ENCODE data around the gene RIC3.
A peak's percentile ranks its signal among the peaks of the same experiment; 100 is the strongest.

Gene RIC3

DNA sequence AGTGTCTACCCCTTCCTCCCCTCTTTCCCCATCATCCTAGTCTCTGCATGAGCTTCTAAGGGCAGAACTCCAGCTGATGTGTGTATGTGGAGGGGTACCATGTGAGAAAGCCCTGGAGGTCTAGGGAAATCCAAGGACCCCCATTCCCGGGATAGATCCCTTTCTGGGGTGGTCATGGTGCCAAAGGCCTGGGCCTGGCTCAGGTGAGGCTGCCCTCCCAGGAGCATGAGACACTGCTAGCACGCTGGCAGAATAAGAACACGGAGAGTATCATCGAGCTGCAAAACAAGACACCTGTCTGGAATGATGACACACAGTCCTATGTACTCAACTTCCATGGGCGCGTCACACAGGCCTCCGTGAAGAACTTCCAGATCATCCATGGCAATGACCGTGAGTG lies 68.2 kb downstream of the RIC3 start:
- 98% methylated on average over 8 of the region's 8 CpGs for WGBS (ENCODE audit: insufficient coverage)
- H3K4me3 ChIP-seq (ENCODE audit: control insufficient read depth in 1 of 7, extremely low read depth in 1 of 7, insufficient read depth in 4 of 7, low read depth in 2 of 7, low read length in 6 of 7) = no peak overlapping the region
- no peak for DNase-seq
- peaks cover 0 to 14% (median 3%) of the 10 kb centered on the region in 4 experiments for H3K36me3 ChIP-seq (ENCODE audit: control insufficient read depth in 4 of 4, insufficient read depth in 4 of 4, low read length in 3 of 4)
- no peaks in the 10 kb centered on the region for H3K9me3 ChIP-seq (ENCODE audit: control extremely low read depth in 1 of 5, control insufficient read depth in 4 of 5, insufficient read depth in 2 of 5, low read depth in 1 of 5, low read length in 4 of 5)
- CTCF ChIA-PET = interaction anchor here (0.9 to 21.2 kb wide), 16 partner anchors 8 to 559 kb away, joined by 3 to 429 read pairs (median 6); partner anchors contain the start of gene TUB
- peaks cover 0 to 4% (median 0%) of the 10 kb centered on the region in 4 experiments for H3K4me1 ChIP-seq (ENCODE audit: control extremely low read depth in 1 of 4, control insufficient read depth in 4 of 4, insufficient read depth in 4 of 4, low read length in 3 of 4)
- H3K27me3 ChIP-seq (replicated peaks in 2 of 5; ENCODE audit: control insufficient read depth in 4 of 5, insufficient read depth in 5 of 5, low read length in 4 of 5) = peaks cover 0 to 6% (median 0%) of the 10 kb centered on the region in 5 experiments
- POLR2A ChIA-PET = no interaction called here
- no peak overlapping the region for H3K27ac ChIP-seq (ENCODE audit: insufficient read depth in 1 of 2, low read depth in 1 of 2, low read length in 2 of 2, poor library complexity in 1 of 2, severe bottlenecking in 2 of 2)

GRCh38 chr11:8100158-8100557 lies 68.7 kb downstream of the RIC3 start:
- Histone ChIP-seq H3K9me3 (ENCODE audit: control extremely low read depth in 1 of 5, control insufficient read depth in 4 of 5, insufficient read depth in 2 of 5, low read depth in 1 of 5, low read length in 4 of 5) (no peaks in the 10 kb centered on the region), H3K4me3 (ENCODE audit: control insufficient read depth in 1 of 7, extremely low read depth in 1 of 7, insufficient read depth in 4 of 7, low read depth in 2 of 7, low read length in 6 of 7) (no peak overlapping the region), H3K36me3 (ENCODE audit: control insufficient read depth in 4 of 4, insufficient read depth in 4 of 4, low read length in 3 of 4) (peaks cover 0 to 12% (median 3%) of the 10 kb centered on the region in 4 experiments), H3K27me3 (replicated peaks in 2 of 5; ENCODE audit: control insufficient read depth in 4 of 5, insufficient read depth in 5 of 5, low read length in 4 of 5) (peaks cover 0 to 6% (median 0%) of the 10 kb centered on the region in 5 experiments), H3K4me1 (ENCODE audit: control extremely low read depth in 1 of 4, control insufficient read depth in 4 of 4, insufficient read depth in 4 of 4, low read length in 3 of 4) (peaks cover 0 to 9% (median 1%) of the 10 kb centered on the region in 4 experiments), H3K27ac (ENCODE audit: insufficient read depth in 1 of 2, low read depth in 1 of 2, low read length in 2 of 2, poor library complexity in 1 of 2, severe bottlenecking in 2 of 2) (no peak overlapping the region)
- ChIA-PET POLR2A (no interaction called here), CTCF (interaction anchor here (0.9 to 21.2 kb wide), 20 partner anchors 8 to 560 kb away, joined by 3 to 429 read pairs (median 6); partner anchors contain the start of genes EIF3F and TUB)
- DNase-seq = no peak
- 96% methylated on average over 13 of the region's 14 CpGs for WGBS (ENCODE audit: insufficient coverage)

DNA sequence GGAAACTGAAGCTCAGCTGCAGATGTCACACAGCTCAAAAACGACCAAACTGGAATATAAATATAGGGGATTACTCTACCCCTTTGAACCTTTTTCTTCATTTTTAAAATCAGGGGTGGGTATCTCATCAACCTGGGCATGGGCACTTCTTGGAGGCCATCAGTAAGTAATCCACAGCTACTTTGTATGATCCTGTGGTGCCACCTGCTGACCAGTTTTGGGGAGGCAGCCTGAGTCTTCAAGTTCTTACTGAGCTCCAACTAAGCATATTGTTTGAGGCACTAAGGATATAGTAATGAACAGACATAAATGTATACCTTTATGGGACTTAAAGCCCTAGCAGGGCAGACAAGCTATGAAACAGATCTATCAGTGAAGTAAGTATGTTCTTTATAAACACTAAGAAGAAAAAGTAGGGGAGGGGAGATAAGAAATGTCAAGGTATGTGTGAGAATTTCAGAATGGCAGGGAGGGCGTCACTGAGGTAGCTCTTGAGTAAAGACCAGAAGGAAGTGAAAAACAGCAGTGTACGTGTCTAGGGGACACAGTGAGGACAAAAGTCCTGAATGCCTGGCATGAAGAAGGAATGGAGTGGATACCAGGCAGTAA lies 69.4 kb downstream of the RIC3 start:
- POLR2A ChIA-PET = no interaction called here
- peaks cover 0 to 12% (median 2%) of the 10 kb centered on the region in 4 experiments for H3K36me3 ChIP-seq (ENCODE audit: control insufficient read depth in 4 of 4, insufficient read depth in 4 of 4, low read length in 3 of 4)
- WGBS (ENCODE audit: insufficient coverage) = 57% methylated on average over 3 of the region's 3 CpGs
- no peak overlapping the region for H3K27ac ChIP-seq (ENCODE audit: insufficient read depth in 1 of 2, low read depth in 1 of 2, low read length in 2 of 2, poor library complexity in 1 of 2, severe bottlenecking in 2 of 2)
- H3K4me3 ChIP-seq (ENCODE audit: control insufficient read depth in 1 of 7, extremely low read depth in 1 of 7, insufficient read depth in 4 of 7, low read depth in 2 of 7, low read length in 6 of 7) = no peak overlapping the region
- peaks cover 0 to 9% (median 1%) of the 10 kb centered on the region in 4 experiments for H3K4me1 ChIP-seq (ENCODE audit: control extremely low read depth in 1 of 4, control insufficient read depth in 4 of 4, insufficient read depth in 4 of 4, low read length in 3 of 4)
- CTCF ChIA-PET = interaction anchor here (0.6 to 21.2 kb wide), 26 partner anchors 9 to 560 kb away, joined by 3 to 429 read pairs (median 6); partner anchors contain the start of genes EIF3F and TUB
- peak; percentile 78 to 88 (median 81) for DNase-seq
- no peaks in the 10 kb centered on the region for H3K9me3 ChIP-seq (ENCODE audit: control extremely low read depth in 1 of 5, control insufficient read depth in 4 of 5, insufficient read depth in 2 of 5, low read depth in 1 of 5, low read length in 4 of 5)
- H3K27me3 ChIP-seq (replicated peaks in 2 of 5; ENCODE audit: control insufficient read depth in 4 of 5, insufficient read depth in 5 of 5, low read length in 4 of 5) = peaks cover 0 to 6% (median 0%) of the 10 kb centered on the region in 5 experiments

- Histone ChIP-seq H3K36me3 (ENCODE audit: control insufficient read depth in 4 of 4, insufficient read depth in 4 of 4, low read length in 3 of 4) (peaks cover 0 to 9% (median 2%) of the 10 kb centered on the region in 4 experiments), H3K27me3 (replicated peaks in 2 of 5; ENCODE audit: control insufficient read depth in 4 of 5, insufficient read depth in 5 of 5, low read length in 4 of 5) (peaks cover 0 to 6% (median 0%) of the 10 kb centered on the region in 5 experiments), H3K9me3 (ENCODE audit: control extremely low read depth in 1 of 5, control insufficient read depth in 4 of 5, insufficient read depth in 2 of 5, low read depth in 1 of 5, low read length in 4 of 5) (no peaks in the 10 kb centered on the region), H3K4me1 (ENCODE audit: control extremely low read depth in 1 of 4, control insufficient read depth in 4 of 4, insufficient read depth in 4 of 4, low read length in 3 of 4) (peaks cover 0 to 9% (median 1%) of the 10 kb centered on the region in 4 experiments), H3K27ac (ENCODE audit: insufficient read depth in 1 of 2, low read depth in 1 of 2, low read length in 2 of 2, poor library complexity in 1 of 2, severe bottlenecking in 2 of 2) (no peak overlapping the region), H3K4me3 (ENCODE audit: control insufficient read depth in 1 of 7, extremely low read depth in 1 of 7, insufficient read depth in 4 of 7, low read depth in 2 of 7, low read length in 6 of 7) (no peak overlapping the region)
- POLR2A ChIA-PET = no interaction called here
- CTCF ChIA-PET = interaction anchor here (0.8 to 21.2 kb wide), 22 partner anchors 10 to 404 kb away, joined by 3 to 429 read pairs (median 6); partner anchors contain the start of genes EIF3F and TUB
- WGBS (ENCODE audit: insufficient coverage) = 95% methylated on average over 3 of the region's 6 CpGs
- DNase-seq = no peak
Measured at GRCh38 chr11:8098879-8099278, 69.9 kb downstream of the RIC3 start.

GRCh38 chr11:8098361-8098760 lies 70.5 kb downstream of the RIC3 start:
- H3K27me3 ChIP-seq (replicated peaks in 2 of 5; ENCODE audit: control insufficient read depth in 4 of 5, insufficient read depth in 5 of 5, low read length in 4 of 5) = peaks cover 0 to 6% (median 0%) of the 10 kb centered on the region in 5 experiments
- H3K27ac ChIP-seq (ENCODE audit: insufficient read depth in 1 of 2, low read depth in 1 of 2, low read length in 2 of 2, poor library complexity in 1 of 2, severe bottlenecking in 2 of 2) = no peak overlapping the region
- 94% methylated on average over 4 of the region's 4 CpGs for WGBS (ENCODE audit: insufficient coverage)
- H3K36me3 ChIP-seq (ENCODE audit: control insufficient read depth in 4 of 4, insufficient read depth in 4 of 4, low read length in 3 of 4) = peaks cover 0 to 6% (median under 1%) of the 10 kb centered on the region in 4 experiments
- POLR2A ChIA-PET = no interaction called here
- no peaks in the 10 kb centered on the region for H3K9me3 ChIP-seq (ENCODE audit: control extremely low read depth in 1 of 5, control insufficient read depth in 4 of 5, insufficient read depth in 2 of 5, low read depth in 1 of 5, low read length in 4 of 5)
- peaks cover 0 to 9% (median 1%) of the 10 kb centered on the region in 4 experiments for H3K4me1 ChIP-seq (ENCODE audit: control extremely low read depth in 1 of 4, control insufficient read depth in 4 of 4, insufficient read depth in 4 of 4, low read length in 3 of 4)
- no peak for DNase-seq
- CTCF ChIA-PET = interaction anchor here (1.3 to 21.2 kb wide), 14 partner anchors 9 to 205 kb away, joined by 3 to 429 read pairs (median 12); partner anchors contain the start of gene TUB
- H3K4me3 ChIP-seq (ENCODE audit: control insufficient read depth in 1 of 7, extremely low read depth in 1 of 7, insufficient read depth in 4 of 7, low read depth in 2 of 7, low read length in 6 of 7) = no peak overlapping the region

- Histone ChIP-seq H3K27ac (ENCODE audit: insufficient read depth in 1 of 2, low read depth in 1 of 2, low read length in 2 of 2, poor library complexity in 1 of 2, severe bottlenecking in 2 of 2) (no peak overlapping the region), H3K27me3 (replicated peaks in 2 of 5; ENCODE audit: control insufficient read depth in 4 of 5, insufficient read depth in 5 of 5, low read length in 4 of 5) (peaks cover 0 to 4% (median 0%) of the 10 kb centered on the region in 5 experiments), H3K4me1 (ENCODE audit: control extremely low read depth in 1 of 4, control insufficient read depth in 4 of 4, insufficient read depth in 4 of 4, low read length in 3 of 4) (peaks cover 0 to 9% (median 1%) of the 10 kb centered on the region in 4 experiments), H3K4me3 (ENCODE audit: control insufficient read depth in 1 of 7, extremely low read depth in 1 of 7, insufficient read depth in 4 of 7, low read depth in 2 of 7, low read length in 6 of 7) (no peak overlapping the region), H3K9me3 (ENCODE audit: control extremely low read depth in 1 of 5, control insufficient read depth in 4 of 5, insufficient read depth in 2 of 5, low read depth in 1 of 5, low read length in 4 of 5) (no peaks in the 10 kb centered on the region), H3K36me3 (ENCODE audit: control insufficient read depth in 4 of 4, insufficient read depth in 4 of 4, low read length in 3 of 4) (peaks cover 0 to 5% (median 0%) of the 10 kb centered on the region in 4 experiments)
- WGBS (ENCODE audit: insufficient coverage) = 100% methylated on average over 1 of the region's 2 CpGs
- POLR2A ChIA-PET = no interaction called here
- DNase-seq = no peak
- CTCF ChIA-PET = interaction anchor here (0.6 to 21.2 kb wide), 6 partner anchors 9 to 1087 kb away, joined by 3 to 429 read pairs (median 66); no protein-coding TSS in a partner anchor
Measured at GRCh38 chr11:8097926-8098325, 70.9 kb downstream of the RIC3 start.

DNA sequence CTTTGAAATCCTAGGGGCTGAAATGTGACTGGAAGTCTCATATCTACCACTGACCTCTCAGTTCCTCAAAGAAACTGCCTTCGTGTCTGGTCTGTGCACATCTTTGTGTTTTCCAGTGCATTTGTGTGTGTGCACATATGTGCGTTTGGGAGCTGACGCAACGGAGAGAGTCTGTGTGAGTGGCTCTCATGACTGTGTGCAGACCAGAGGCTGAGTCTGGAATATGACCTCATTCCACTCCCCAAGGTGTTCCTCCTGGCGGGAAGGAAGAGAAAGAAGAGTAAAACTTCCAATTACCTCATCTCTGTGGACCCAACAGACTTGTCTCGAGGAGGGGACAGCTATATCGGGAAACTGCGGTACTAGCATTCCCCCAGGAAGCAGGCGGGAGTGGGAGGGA lies 71.4 kb downstream of the RIC3 start:
- Histone ChIP-seq H3K4me3 (ENCODE audit: control insufficient read depth in 1 of 7, extremely low read depth in 1 of 7, insufficient read depth in 4 of 7, low read depth in 2 of 7, low read length in 6 of 7) (no peak overlapping the region), H3K4me1 (ENCODE audit: control extremely low read depth in 1 of 4, control insufficient read depth in 4 of 4, insufficient read depth in 4 of 4, low read length in 3 of 4) (peaks cover 0 to 9% (median 2%) of the 10 kb centered on the region in 4 experiments), H3K27me3 (replicated peaks in 2 of 5; ENCODE audit: control insufficient read depth in 4 of 5, insufficient read depth in 5 of 5, low read length in 4 of 5) (peaks cover 0 to 3% (median 0%) of the 10 kb centered on the region in 5 experiments), H3K27ac (ENCODE audit: insufficient read depth in 1 of 2, low read depth in 1 of 2, low read length in 2 of 2, poor library complexity in 1 of 2, severe bottlenecking in 2 of 2) (no peak overlapping the region), H3K9me3 (ENCODE audit: control extremely low read depth in 1 of 5, control insufficient read depth in 4 of 5, insufficient read depth in 2 of 5, low read depth in 1 of 5, low read length in 4 of 5) (no peaks in the 10 kb centered on the region), H3K36me3 (ENCODE audit: control insufficient read depth in 4 of 4, insufficient read depth in 4 of 4, low read length in 3 of 4) (peaks cover 0 to 5% (median 0%) of the 10 kb centered on the region in 4 experiments)
- WGBS (ENCODE audit: insufficient coverage) = 98% methylated on average over 8 of the region's 9 CpGs
- CTCF ChIA-PET = interaction anchor here (0.6 to 21.2 kb wide), 6 partner anchors 9 to 1087 kb away, joined by 3 to 429 read pairs (median 66); no protein-coding TSS in a partner anchor
- POLR2A ChIA-PET = no interaction called here
- no peak for DNase-seq
